Calu3 (cell line): Measurements from ENCODE around the gene WFDC9. TPM values are rescaled to one million over a fixed set of nuclear protein-coding genes. Genes with fewer than 3 reads are reported as not detected.

Experiments
- BruUV-seq: library from RNA; stranded (reverse); fragments of 400-500 nt; replicated peaks from 2 replicates; lab custom pipeline; 2021; lab: Mats Ljungman, UMichigan
- CTCF ChIA-PET: fragments of 300-600 bp; sonication (Branson Sonifier 250); formaldehyde crosslinking; loops from one replicate; lab custom pipeline; 2022; ENCODE audit warnings: antibody characterized with exemption; lab: Charles Lee
- DNase-seq: peaks from one replicate; pipeline ENCODE4 v3.0.0; 2022
- H3K27ac Mint-ChIP-seq: one replicate; pipeline ENCODE4 v1.8.0; 2022; ENCODE audit warnings: mixed read lengths; ENCODE audit not compliant: unreplicated experiment
- H3K27me3 Mint-ChIP-seq: one replicate; pipeline ENCODE4 v1.8.0; 2022; ENCODE audit warnings: mixed read lengths; ENCODE audit not compliant: unreplicated experiment
- H3K36me3 Mint-ChIP-seq: one replicate; pipeline ENCODE4 v1.8.0; 2022; ENCODE audit warnings: mild to moderate bottlenecking, moderate library complexity, mixed read lengths; ENCODE audit not compliant: insufficient read depth, unreplicated experiment
- H3K4me1 Mint-ChIP-seq: one replicate; pipeline ENCODE4 v1.8.0; 2022; ENCODE audit warnings: mild to moderate bottlenecking, low read depth, mixed read lengths; ENCODE audit not compliant: unreplicated experiment
- H3K4me3 Mint-ChIP-seq: one replicate; pipeline ENCODE4 v1.8.0; 2022; ENCODE audit warnings: mild to moderate bottlenecking, low read depth, moderate library complexity, mixed read lengths; ENCODE audit not compliant: unreplicated experiment
- H3K9me3 Mint-ChIP-seq: one replicate; pipeline ENCODE4 v1.8.0; 2022; ENCODE audit warnings: low read depth, mixed read lengths; ENCODE audit not compliant: unreplicated experiment
- intact Hi-C: fragments of 100-400 bp; cut with micrococcal nuclease; formaldehyde crosslinking; loops from one replicate; pipeline ENCODE4 v1.10.0; 2022; ENCODE audit not compliant: unreplicated experiment
- total RNA-seq: library from RNA; stranded (reverse); gene quantifications from 2 replicates; pipeline ENCODE4 v1.2.3, GENCODE V29; 2022
- TF ChIP-seq, protein P1 (sequence below): fragments of 200-600 bp; IDR thresholded peaks from one replicate; pipeline ENCODE4 v1.8.0; 2022; ENCODE audit warnings: antibody characterized with exemption; ENCODE audit not compliant: unreplicated experiment

The WFDC9 gene
- total RNA-seq, 1 experiment from 2014 or later: not detected

DNA sequence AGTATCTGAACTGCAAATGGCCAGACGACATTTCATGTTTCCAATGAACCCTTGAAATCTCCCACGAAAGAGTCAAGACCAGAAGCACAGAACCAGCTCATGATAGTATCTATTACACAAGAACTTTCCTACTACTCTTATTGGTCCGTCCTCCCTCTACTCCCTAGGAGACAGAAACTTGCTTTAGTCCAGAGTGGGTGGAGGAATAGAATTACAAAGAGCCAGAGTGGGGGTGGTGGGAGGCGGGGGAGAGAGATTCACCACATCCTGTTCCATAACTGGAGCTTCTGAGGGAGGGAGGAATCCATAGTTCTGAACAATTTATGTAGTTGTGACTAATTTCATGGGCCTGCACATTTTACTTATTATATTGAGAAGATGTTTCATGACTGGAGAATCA lies 20.0 kb downstream of the WFDC9 start:
- no peak overlapping the region for H3K27ac Mint-ChIP-seq
- H3K27me3 Mint-ChIP-seq: peaks cover 60% of the 10 kb centered on the region
- no TSS peak for BruUV-seq
- TF ChIP-seq, protein P1, sequence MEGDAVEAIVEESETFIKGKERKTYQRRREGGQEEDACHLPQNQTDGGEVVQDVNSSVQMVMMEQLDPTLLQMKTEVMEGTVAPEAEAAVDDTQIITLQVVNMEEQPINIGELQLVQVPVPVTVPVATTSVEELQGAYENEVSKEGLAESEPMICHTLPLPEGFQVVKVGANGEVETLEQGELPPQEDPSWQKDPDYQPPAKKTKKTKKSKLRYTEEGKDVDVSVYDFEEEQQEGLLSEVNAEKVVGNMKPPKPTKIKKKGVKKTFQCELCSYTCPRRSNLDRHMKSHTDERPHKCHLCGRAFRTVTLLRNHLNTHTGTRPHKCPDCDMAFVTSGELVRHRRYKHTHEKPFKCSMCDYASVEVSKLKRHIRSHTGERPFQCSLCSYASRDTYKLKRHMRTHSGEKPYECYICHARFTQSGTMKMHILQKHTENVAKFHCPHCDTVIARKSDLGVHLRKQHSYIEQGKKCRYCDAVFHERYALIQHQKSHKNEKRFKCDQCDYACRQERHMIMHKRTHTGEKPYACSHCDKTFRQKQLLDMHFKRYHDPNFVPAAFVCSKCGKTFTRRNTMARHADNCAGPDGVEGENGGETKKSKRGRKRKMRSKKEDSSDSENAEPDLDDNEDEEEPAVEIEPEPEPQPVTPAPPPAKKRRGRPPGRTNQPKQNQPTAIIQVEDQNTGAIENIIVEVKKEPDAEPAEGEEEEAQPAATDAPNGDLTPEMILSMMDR: no peak
- H3K9me3 Mint-ChIP-seq: peaks cover 2% of the 10 kb centered on the region
- H3K4me3 Mint-ChIP-seq: no peak overlapping the region
- intact Hi-C loops: no loop called here
- no peaks in the 10 kb centered on the region for H3K4me1 Mint-ChIP-seq
- no peaks in the 10 kb centered on the region for H3K36me3 Mint-ChIP-seq
- DNase-seq: no peak
- CTCF ChIA-PET: no interaction called here

DNA sequence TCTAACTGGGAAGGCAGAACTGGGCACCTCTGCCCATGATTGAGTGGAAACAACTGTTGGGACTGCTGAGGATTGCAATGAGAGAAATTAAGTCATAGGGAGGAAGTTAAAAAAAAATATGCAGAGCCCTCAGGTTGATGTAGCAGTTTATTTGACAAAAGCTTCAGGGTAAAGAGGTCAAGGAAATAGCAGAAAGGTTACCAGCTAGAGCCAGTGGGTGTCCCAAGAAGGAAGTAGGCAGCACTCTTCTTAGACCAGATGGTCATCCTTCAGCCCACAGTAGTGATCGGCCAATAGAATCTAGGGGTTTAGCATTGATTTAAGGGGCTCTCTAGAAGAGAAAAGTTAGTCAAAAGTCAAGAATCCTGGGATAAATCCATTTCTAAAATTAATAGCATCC lies 23.3 kb downstream of the WFDC9 start:
- no TSS peak for BruUV-seq
- no peak for DNase-seq
- TF ChIP-seq, protein P1: no peak
- Mint-ChIP-seq H3K27me3 (peaks cover 55% of the 10 kb centered on the region), H3K36me3 (no peaks in the 10 kb centered on the region), H3K4me1 (no peaks in the 10 kb centered on the region), H3K4me3 (no peak overlapping the region), H3K9me3 (peaks cover 2% of the 10 kb centered on the region), H3K27ac (no peak overlapping the region)
- CTCF ChIA-PET: no interaction called here
- intact Hi-C loops: no loop called here

DNA sequence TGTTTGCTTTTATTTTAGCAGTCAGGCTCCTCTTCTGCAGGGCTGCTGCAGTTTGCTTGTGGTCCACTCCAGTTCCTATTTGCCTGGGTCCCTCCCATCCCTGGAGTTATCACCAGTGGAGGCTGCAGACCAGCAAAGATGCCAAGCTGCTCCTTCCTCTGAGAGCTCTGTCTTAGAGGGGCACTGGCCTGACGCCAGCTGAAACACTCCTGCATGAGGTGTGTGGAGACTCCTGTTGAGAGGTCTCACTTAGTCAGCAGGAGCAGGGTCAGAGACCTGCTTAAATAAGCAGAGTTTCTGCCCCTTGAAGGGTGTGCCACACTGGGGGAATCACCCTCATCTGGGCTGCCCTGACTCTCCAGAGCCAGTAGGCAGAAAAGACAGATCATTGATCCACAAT lies 35.8 kb downstream of the WFDC9 start:
- H3K27ac Mint-ChIP-seq: no peak overlapping the region
- no peak overlapping the region for H3K4me3 Mint-ChIP-seq
- H3K36me3 Mint-ChIP-seq: no peaks in the 10 kb centered on the region
- BruUV-seq: no TSS peak
- TF ChIP-seq, protein P1: no peak
- CTCF ChIA-PET: interaction anchor here (1.7 kb wide), 1 partner anchor 176 kb away, joined by 3 read pairs; no protein-coding TSS in a partner anchor
- intact Hi-C loops: no loop called here
- no peak for DNase-seq
- no peaks in the 10 kb centered on the region for H3K9me3 Mint-ChIP-seq
- peaks cover 64% of the 10 kb centered on the region for H3K27me3 Mint-ChIP-seq
- H3K4me1 Mint-ChIP-seq: no peaks in the 10 kb centered on the region

DNA sequence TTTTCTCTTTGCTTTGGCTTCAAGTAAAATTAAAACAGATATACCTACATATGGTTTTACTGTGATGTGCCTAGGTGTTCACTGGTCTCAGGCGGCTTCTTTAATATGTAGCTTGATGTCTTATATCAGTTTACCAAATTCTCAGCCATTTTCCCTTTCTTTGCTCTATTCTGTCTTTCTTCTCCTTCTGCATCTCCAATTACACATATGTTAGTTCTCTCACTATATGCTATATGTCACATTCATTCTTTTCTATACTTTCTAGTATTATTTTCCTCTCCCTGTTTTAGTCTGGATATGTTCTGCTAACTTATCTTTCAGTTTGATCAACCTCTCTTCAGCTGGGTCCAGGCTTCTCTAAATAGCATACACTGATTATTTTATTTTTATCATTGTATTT lies 37.6 kb downstream of the WFDC9 start:
- Mint-ChIP-seq H3K4me1 (peaks cover 8% of the 10 kb centered on the region), H3K27ac (no peak overlapping the region), H3K27me3 (peaks cover 47% of the 10 kb centered on the region), H3K9me3 (no peaks in the 10 kb centered on the region), H3K36me3 (no peaks in the 10 kb centered on the region), H3K4me3 (no peak overlapping the region)
- intact Hi-C loops: no loop called here
- CTCF ChIA-PET: interaction anchor here (0.9 to 1.7 kb wide), 2 partner anchors 177 to 271 kb away, joined by 3 read pairs; no protein-coding TSS in a partner anchor
- TF ChIP-seq, protein P1: no peak
- DNase-seq: no peak
- no TSS peak for BruUV-seq
